ENCODE measurements around the gene CHURC1. TPM values are rescaled to one million over a fixed set of nuclear protein-coding genes. Genes with fewer than 3 reads are reported as not detected.

Gene CHURC1
- 57.9 TPM for total RNA-seq

GRCh38 chr14:64914237-64915028, at the start of gene CHURC1:
CHURC1 (plus strand) TSS chr14:64914455; CDS start chr14:64914496, 41 bp downstream.
- TF ChIP-seq POLR2AphosphoS5 (IDR thresholded peaks at IDR 0.05; ENCODE audit: insufficient read depth in 1 of 2, low read depth in 1 of 2) (peak; percentile 94 to 98), POLR2A (IDR thresholded peaks at IDR 0.05) (peak in 1 of 2 donors; percentile 81)
- TF ChIP-seq, protein P1, sequence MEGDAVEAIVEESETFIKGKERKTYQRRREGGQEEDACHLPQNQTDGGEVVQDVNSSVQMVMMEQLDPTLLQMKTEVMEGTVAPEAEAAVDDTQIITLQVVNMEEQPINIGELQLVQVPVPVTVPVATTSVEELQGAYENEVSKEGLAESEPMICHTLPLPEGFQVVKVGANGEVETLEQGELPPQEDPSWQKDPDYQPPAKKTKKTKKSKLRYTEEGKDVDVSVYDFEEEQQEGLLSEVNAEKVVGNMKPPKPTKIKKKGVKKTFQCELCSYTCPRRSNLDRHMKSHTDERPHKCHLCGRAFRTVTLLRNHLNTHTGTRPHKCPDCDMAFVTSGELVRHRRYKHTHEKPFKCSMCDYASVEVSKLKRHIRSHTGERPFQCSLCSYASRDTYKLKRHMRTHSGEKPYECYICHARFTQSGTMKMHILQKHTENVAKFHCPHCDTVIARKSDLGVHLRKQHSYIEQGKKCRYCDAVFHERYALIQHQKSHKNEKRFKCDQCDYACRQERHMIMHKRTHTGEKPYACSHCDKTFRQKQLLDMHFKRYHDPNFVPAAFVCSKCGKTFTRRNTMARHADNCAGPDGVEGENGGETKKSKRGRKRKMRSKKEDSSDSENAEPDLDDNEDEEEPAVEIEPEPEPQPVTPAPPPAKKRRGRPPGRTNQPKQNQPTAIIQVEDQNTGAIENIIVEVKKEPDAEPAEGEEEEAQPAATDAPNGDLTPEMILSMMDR (IDR thresholded peaks at IDR 0.05), result no peak
- DNase-seq (ENCODE audit: extremely low spot score in 2 of 2), result peak; percentile 98 to 99
- Histone ChIP-seq H3K36me3 (no peaks in the 10 kb centered on the region), H3K27me3 (no peaks in the 10 kb centered on the region), H3K9me3 (no peaks in the 10 kb centered on the region), H3K27ac (peak within 1 kb of the TSS; percentile 92), H3K4me1 (peaks cover 35% of the 10 kb centered on the region), H3K4me3 (peak within 1 kb of the TSS; percentile 95 to 98)
- intact Hi-C loops (cut with DNase I), result no loop called here

- DNase-seq (ENCODE audit: extremely low spot score in 2 of 2), result no peak
- intact Hi-C loops (cut with DNase I), result no loop called here
Measured at GRCh38 chr14:64865109-64865508, 49.1 kb upstream of the CHURC1 start.

DNA sequence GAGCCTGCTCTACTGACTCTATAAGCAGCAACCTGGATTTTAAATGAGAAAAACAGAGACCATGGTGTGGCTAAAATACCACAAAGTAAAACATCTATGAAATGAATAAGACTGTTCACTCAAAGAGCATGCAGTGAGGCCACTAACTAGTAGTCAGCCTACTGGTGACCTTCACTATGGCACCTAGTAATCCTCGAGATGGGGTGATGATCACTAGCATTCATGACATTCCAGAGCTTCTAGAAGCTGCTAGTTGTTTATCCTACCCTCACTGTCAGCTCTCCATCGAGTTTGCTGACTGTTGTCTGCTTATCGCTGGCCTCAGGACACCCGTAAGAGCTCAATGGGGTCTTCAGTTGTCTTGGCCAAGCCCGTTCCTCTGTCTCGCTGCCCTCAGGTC, 48.3 kb upstream of the CHURC1 start:
- Histone ChIP-seq H3K9me3 (no peaks in the 10 kb centered on the region), H3K4me3 (no peak overlapping the region), H3K36me3 (no peaks in the 10 kb centered on the region), H3K4me1 (no peaks in the 10 kb centered on the region), H3K27ac (no peak overlapping the region), H3K27me3 (no peaks in the 10 kb centered on the region)
- no peak for TF ChIP-seq POLR2A (IDR thresholded peaks at IDR 0.05)
- TF ChIP-seq, protein P1 (IDR thresholded peaks at IDR 0.05), result no peak
- intact Hi-C loops (cut with DNase I), result no loop called here
- no peak for DNase-seq (ENCODE audit: extremely low spot score in 2 of 2)

More at GRCh38 chr14:64865109-64865508, 49.1 kb upstream of the CHURC1 start:
- Histone ChIP-seq H3K4me1 (no peaks in the 10 kb centered on the region), H3K9me3 (no peaks in the 10 kb centered on the region), H3K4me3 (no peak overlapping the region), H3K27me3 (no peaks in the 10 kb centered on the region), H3K36me3 (no peaks in the 10 kb centered on the region), H3K27ac (no peak overlapping the region)
- TF ChIP-seq POLR2A (IDR thresholded peaks at IDR 0.05), result no peak
- TF ChIP-seq, protein P1 (IDR thresholded peaks at IDR 0.05), result no peak
- no peak for TF ChIP-seq POLR2AphosphoS5 (IDR thresholded peaks at IDR 0.05; ENCODE audit: insufficient read depth in 1 of 2, low read depth in 1 of 2)

GRCh38 chr14:64867182-64867581, 47.1 kb upstream of the CHURC1 start:
- TF ChIP-seq, protein P1 (IDR thresholded peaks at IDR 0.05), result no peak
- TF ChIP-seq POLR2A (IDR thresholded peaks at IDR 0.05), result no peak
- TF ChIP-seq POLR2AphosphoS5 (IDR thresholded peaks at IDR 0.05; ENCODE audit: insufficient read depth in 1 of 2, low read depth in 1 of 2), result no peak
- intact Hi-C loops (cut with DNase I), result no loop called here
- Histone ChIP-seq H3K27ac (no peak overlapping the region), H3K27me3 (no peaks in the 10 kb centered on the region), H3K9me3 (no peaks in the 10 kb centered on the region), H3K4me3 (no peak overlapping the region), H3K36me3 (no peaks in the 10 kb centered on the region), H3K4me1 (no peaks in the 10 kb centered on the region)
- no peak for DNase-seq (ENCODE audit: extremely low spot score in 2 of 2)

DNA sequence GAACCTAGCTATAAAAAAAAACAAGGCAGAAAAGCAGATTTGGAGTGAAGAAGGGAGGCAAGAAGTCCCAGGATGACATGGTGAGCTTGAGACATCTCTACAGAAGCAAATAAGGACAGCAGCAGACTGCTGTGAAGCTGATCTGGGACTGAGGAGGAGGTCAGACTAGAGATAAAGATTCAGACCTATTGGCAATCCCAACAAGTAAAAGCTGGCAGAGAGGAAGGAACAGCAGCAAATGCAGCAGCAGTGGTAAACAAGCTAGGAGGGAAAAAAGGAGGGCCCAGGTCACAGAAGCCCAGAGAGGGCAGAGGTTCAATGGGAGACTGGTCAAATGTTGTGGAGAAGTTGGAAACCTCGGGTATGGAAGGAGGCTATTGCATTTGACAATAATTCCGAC, 45.9 kb upstream of the CHURC1 start:
- H3K4me1 ChIP-seq, result no peaks in the 10 kb centered on the region
- no peaks in the 10 kb centered on the region for H3K9me3 ChIP-seq
- no peaks in the 10 kb centered on the region for H3K36me3 ChIP-seq
- TF ChIP-seq, protein P1 (IDR thresholded peaks at IDR 0.05), result no peak
- TF ChIP-seq POLR2AphosphoS5 (IDR thresholded peaks at IDR 0.05; ENCODE audit: insufficient read depth in 1 of 2, low read depth in 1 of 2), result no peak
- TF ChIP-seq POLR2A (IDR thresholded peaks at IDR 0.05), result no peak
- no peaks in the 10 kb centered on the region for H3K27me3 ChIP-seq
- intact Hi-C loops (cut with DNase I), result no loop called here
- H3K4me3 ChIP-seq, result no peak overlapping the region
- H3K27ac ChIP-seq, result no peak overlapping the region
- no peak for DNase-seq (ENCODE audit: extremely low spot score in 2 of 2)

Data from vagina (tissue), 2 donors.